ENCODE results near the gene SSR2.

The SSR2 gene

DNA sequence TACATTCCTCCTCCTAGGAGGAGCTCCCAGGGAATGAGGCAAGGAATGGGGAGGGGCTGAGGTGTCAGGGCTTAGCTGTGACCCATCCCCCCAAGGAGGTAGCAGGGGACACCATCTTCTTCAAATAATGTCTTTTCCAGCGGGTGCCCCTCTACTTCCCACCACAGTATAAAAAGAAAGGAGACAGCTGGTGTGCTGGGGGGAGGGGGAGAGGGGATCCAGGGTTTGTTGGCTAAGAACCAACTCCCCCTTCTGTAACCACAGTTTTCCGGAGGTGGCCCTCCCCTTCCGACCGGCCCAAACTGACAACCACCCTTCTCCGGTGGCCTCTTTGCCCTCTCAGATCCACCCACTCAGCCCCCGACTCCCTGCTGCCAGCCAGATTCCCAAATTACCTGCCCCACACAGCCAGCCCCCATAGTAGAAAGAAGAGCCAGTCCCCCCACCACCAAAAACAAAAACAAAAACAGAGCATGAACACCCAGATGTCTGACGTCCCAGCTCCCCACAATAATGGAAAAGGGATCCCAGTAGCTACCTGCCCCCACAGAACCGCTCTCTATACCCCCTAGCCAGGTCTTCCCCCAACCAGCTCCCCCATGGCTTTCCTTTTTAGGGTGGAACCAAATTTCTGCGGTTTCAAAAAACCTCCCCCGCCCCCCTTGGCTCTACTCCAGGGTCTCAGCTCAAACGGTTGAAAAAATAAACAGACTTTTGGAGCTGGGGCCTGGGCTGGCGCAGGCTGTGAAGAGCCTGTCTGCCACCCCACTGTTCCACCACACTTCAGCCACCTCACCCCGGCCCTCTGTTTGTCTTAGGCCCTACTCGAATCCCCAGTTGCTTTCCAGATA lies 44.5 kb downstream of the SSR2 start:
- no peak for TF ChIP-seq CTCF (conservative IDR thresholded peaks at IDR 0.05; ENCODE audit: low read depth, low read length)
- peaks cover 45% of the 10 kb centered on the region for H4K20me1 ChIP-seq (ENCODE audit: insufficient read depth)

DNA sequence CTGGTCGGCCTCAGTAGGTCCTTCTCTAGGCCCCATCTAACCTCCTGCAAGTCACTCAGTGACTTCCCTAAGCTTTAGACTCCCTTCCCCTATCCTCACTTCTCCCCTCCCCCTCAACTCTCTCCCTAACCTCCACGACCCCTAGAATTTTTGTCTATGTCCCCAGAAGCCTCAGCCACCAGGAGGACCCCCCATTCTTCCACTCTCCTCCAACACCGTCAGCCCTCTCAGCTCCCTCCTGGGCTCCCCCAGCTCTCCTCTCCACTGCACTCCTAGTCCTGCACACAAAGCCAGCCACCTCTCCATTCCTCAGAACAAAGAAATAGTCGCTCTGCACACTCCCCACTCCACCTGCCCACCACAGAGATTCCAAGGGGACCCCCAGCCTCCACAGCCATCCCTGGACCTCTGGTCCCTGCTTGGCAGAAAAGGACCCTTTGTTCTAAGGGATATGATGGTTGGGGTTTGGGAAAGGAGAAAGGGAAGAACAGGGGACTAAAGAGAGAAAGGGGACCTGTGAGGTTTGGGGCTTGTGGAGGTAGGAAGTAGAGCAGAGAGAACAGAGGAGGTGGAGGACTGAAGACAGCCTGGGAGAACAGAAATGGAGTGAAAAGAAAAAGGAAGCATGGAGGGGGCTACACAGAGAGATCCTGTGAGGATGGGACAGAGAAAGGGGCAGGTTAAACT lies 45.2 kb downstream of the SSR2 start:
- peaks cover 50% of the 10 kb centered on the region for H4K20me1 ChIP-seq (ENCODE audit: insufficient read depth)

More for the DNA sequence above, 44.5 kb downstream of the SSR2 start:
- Histone ChIP-seq H3K9ac (peak overlapping the region; percentile 83), H3K36me3 (ENCODE audit: insufficient read depth) (peaks cover 7% of the 10 kb centered on the region; the same call in 1 of the 2 replicates), H3K27ac (peak overlapping the region; percentile 80), H3K4me3 (IDR thresholded peaks at IDR 0.05; ENCODE audit: insufficient read depth, low read depth, low read length) (peak overlapping the region; percentile 99), H3K4me1 (ENCODE audit: low read depth, poor library complexity, severe bottlenecking) (peaks cover 68% of the 10 kb centered on the region), H2AFZ (ENCODE audit: low read depth) (no peak overlapping the region), H3K79me2 (ENCODE audit: insufficient read depth, low read depth) (peaks cover 100% of the 10 kb centered on the region), H3K4me2 (peak overlapping the region; percentile 95), H3K27me3 (ENCODE audit: insufficient read depth, low read depth) (no peaks in the 10 kb centered on the region)

GRCh38 chr1:155974208-155975115 lies 46.3 kb downstream of the SSR2 start:
- Histone ChIP-seq H3K9ac (peak overlapping the region; percentile 83; the same call in 1 of the 2 replicates), H3K27me3 (ENCODE audit: insufficient read depth, low read depth) (no peaks in the 10 kb centered on the region), H3K27ac (peak overlapping the region; percentile 80; the same call in 1 of the 2 replicates), H2AFZ (ENCODE audit: low read depth) (no peak overlapping the region), H3K4me1 (ENCODE audit: low read depth, poor library complexity, severe bottlenecking) (peaks cover 62% of the 10 kb centered on the region), H3K4me2 (peak overlapping the region; percentile 95; the same call in 1 of the 2 replicates), H3K79me2 (ENCODE audit: insufficient read depth, low read depth) (peaks cover 100% of the 10 kb centered on the region), H3K4me3 (IDR thresholded peaks at IDR 0.05; ENCODE audit: insufficient read depth, low read depth, low read length) (no peak overlapping the region), H4K20me1 (ENCODE audit: insufficient read depth) (peaks cover 54% of the 10 kb centered on the region), H3K36me3 (ENCODE audit: insufficient read depth) (peaks cover 7% of the 10 kb centered on the region; the same call in 1 of the 2 replicates)
- no peak for TF ChIP-seq CTCF (conservative IDR thresholded peaks at IDR 0.05; ENCODE audit: low read depth, low read length)

More for the DNA sequence above, 45.2 kb downstream of the SSR2 start:
- Histone ChIP-seq H3K36me3 (ENCODE audit: insufficient read depth) (peaks cover 7% of the 10 kb centered on the region; the same call in 1 of the 2 replicates), H3K79me2 (ENCODE audit: insufficient read depth, low read depth) (peaks cover 100% of the 10 kb centered on the region), H3K27ac (peak overlapping the region; percentile 80; the same call in 1 of the 2 replicates), H3K9ac (peak overlapping the region; percentile 83; the same call in 1 of the 2 replicates), H3K4me2 (peak overlapping the region; percentile 95), H2AFZ (ENCODE audit: low read depth) (no peak overlapping the region), H3K27me3 (ENCODE audit: insufficient read depth, low read depth) (no peaks in the 10 kb centered on the region), H3K4me3 (IDR thresholded peaks at IDR 0.05; ENCODE audit: insufficient read depth, low read depth, low read length) (peak overlapping the region; percentile 99), H3K4me1 (ENCODE audit: low read depth, poor library complexity, severe bottlenecking) (peaks cover 64% of the 10 kb centered on the region)
- peak; percentile 10; the same call in 1 of the 2 replicates for TF ChIP-seq CTCF (conservative IDR thresholded peaks at IDR 0.05; ENCODE audit: low read depth, low read length)

DNA sequence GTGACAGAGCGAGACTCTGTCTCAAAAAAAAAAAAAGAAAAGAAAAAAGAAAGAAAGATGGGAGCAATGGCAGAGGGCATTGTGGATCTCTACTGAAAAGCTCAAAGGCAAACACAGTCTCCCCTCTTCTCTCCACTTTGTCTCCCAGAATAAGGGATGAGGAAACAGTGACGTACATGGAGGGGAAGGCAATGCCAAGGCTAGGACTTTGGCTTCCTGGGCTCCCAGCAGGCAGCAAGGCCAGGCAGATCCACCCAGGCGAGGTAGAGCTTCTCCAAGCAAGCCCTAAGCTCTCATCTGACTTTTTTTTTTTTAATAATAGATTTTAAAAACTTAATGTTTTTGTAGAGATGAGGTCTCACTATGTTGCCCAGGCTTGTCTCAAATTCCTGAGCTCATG lies 47.0 kb downstream of the SSR2 start:
- peaks cover 100% of the 10 kb centered on the region for H3K79me2 ChIP-seq (ENCODE audit: insufficient read depth, low read depth)
- peaks cover 64% of the 10 kb centered on the region for H3K4me1 ChIP-seq (ENCODE audit: low read depth, poor library complexity, severe bottlenecking)
- TF ChIP-seq CTCF (conservative IDR thresholded peaks at IDR 0.05; ENCODE audit: low read depth, low read length): no peak
- no peak overlapping the region for H2AFZ ChIP-seq (ENCODE audit: low read depth)
- H3K4me2 ChIP-seq: no peak overlapping the region; the same call in 1 of the 2 replicates
- peaks cover 12% of the 10 kb centered on the region; the same call in 1 of the 2 replicates for H3K36me3 ChIP-seq (ENCODE audit: insufficient read depth)
- H3K27me3 ChIP-seq (ENCODE audit: insufficient read depth, low read depth): no peaks in the 10 kb centered on the region
- no peak overlapping the region for H3K4me3 ChIP-seq (IDR thresholded peaks at IDR 0.05; ENCODE audit: insufficient read depth, low read depth, low read length)
- H4K20me1 ChIP-seq (ENCODE audit: insufficient read depth): peaks cover 62% of the 10 kb centered on the region
- no peak overlapping the region for H3K9ac ChIP-seq
- no peak overlapping the region; the same call in 1 of the 2 replicates for H3K27ac ChIP-seq
